Dermis blood vessel endothelial cell (primary cell): ENCODE results near the gene SMURF1. TPM values are rescaled to one million over a fixed set of nuclear protein-coding genes. Genes with fewer than 3 reads are reported as not detected.
A peak's percentile ranks its signal among the peaks of the same experiment; 100 is the strongest.
"Not testable (repeated sequence)": the region's sequence is repeated elsewhere in the genome, so short reads cannot be mapped to it uniquely, and the experiment has no call there.

Experiments used
- DNase-seq: peaks from one replicate; pipeline ENCODE4 v3.0.0; 2010
- total RNA-seq: library from RNA; depleted of rRNA; stranded (reverse); fragments of >200 nt; gene quantifications from 2 replicates; pipeline ENCODE4 v1.2.3, GENCODE V29; 2014

Gene SMURF1
- total RNA-seq, 1 donor from 2014 or later, result 18.9 TPM

DNA sequence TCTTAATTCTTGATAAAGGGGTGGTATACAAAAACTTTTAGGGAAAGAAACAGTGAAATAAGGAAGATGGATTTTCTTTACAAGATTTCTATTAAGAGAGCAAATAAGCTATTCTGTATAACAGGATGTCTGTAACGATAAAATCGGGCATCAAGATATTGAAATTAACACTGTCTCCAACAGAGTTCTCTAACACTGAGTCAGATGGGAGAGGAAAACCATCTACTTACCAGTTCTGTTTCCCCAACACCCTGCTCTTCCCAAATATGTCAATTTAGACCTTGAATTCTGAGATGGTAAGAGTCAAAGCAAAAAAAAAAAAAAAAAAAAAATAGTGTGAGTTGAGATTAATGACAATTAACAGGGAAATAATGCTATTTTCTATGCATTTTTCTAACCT is 23.0 kb downstream of the SMURF1 start:
- no peak for DNase-seq

DNA sequence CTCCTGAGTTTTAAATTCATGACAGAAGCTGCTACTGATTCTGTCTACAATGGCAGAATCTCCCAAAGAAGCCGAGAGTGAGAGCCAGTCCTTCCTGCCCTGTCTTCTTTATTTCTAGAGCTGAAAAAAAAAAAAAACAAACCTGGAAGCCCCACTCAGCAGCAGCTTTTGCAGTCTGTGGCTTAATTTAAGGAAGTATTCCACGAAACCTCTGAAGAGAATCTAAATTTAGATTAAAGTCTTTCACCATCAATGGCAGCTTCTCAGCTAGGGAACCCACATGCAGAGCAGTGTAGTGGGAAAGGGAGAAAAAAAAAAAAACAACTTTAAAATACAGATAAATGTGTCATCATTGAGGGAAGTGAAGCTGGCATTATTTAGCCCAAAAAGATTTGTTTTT is 23.4 kb downstream of the SMURF1 start:
- no peak for DNase-seq

DNA sequence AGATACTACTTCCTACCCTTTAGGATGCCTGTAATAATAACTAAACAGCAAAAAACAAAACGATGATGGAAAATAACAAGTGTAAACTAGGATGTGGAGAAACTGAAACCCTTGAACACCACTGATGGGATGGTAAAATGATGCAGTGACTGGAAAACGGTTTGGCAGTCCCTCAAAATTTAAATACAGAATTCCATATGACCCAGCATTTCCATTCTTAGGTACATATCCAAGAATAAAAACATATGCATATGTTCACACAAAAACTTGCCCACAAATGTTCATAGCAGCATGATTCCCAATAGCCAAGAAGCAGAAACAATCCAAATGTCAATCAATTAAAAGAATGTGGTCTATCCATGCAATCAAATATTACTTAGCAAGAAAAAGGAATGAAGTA is 25.8 kb downstream of the SMURF1 start:
- no peak for DNase-seq

DNA sequence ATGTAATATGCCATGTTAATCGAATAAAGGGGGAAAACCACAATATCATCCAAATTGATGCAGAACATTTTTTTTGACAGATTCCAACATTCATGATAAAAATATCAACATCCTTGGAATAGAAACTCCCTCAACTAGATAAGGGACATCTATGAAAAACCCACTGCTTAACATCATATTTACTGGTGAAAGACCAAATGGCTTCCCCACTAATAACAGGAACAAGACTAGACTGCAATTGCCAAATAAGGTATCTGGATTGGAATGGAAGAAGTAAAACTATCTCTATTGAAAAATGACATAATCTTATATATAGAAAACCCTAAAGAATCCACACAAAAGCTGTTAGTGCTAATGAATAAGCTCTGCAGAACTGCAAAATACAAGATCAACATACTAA is 27.8 kb downstream of the SMURF1 start:
- no peak for DNase-seq

DNA sequence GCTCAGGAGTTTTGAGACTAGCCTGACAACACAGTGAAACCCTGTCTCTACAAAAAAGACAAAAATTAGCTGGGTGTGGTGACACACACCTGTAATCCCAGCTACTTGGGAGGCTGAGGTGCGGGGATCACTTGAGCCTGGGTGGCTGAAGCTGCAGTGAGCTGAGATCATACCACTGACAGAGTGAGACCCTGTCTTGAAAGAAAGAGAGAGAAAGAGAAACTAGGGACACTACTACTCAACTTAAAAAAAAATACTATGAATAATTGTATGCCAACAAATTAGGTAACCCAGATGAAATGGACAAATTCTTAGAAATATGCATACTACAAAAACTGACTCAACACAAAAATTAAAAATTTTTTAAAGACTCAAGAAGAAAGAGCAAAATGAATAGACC is 28.5 kb downstream of the SMURF1 start:
- no peak for DNase-seq

DNA sequence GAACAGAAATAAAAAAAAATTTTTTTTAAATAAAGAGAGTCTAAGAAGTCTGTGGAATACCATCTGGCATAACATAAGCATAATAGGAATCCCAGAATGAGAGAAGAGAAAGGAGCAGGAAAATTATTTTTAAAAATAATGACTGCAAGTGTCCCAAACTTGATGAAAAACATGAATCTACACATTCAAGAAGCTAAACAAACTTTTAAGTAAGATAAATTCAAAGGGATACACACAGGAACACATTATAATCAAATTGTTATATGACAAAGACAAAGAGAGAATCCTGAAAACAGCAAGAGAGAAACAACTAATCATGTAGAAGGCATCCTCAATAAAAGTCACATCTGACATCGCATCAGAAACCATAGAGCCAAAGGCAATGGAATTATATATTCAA is 30.9 kb downstream of the SMURF1 start:
- no peak for DNase-seq

DNA sequence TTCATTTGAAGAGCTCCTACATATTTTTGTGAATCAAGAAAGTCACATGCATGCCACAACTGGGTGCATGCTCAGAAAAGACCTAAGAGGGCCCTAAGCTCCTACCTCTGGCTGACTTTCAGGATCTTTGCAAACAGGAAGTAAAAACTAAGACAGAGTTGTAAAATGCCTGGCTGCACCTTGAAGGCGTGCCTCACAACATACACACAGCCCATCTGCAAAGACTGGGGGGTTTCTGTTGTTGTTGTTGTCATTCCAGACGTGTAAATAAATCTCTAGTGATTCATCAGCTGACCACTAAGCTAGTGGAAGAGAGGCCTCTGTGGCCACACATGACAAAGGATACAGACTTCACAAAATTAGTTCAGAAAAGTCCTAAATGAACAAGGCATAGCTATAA is 31.8 kb downstream of the SMURF1 start:
- DNase-seq, result no peak

DNA sequence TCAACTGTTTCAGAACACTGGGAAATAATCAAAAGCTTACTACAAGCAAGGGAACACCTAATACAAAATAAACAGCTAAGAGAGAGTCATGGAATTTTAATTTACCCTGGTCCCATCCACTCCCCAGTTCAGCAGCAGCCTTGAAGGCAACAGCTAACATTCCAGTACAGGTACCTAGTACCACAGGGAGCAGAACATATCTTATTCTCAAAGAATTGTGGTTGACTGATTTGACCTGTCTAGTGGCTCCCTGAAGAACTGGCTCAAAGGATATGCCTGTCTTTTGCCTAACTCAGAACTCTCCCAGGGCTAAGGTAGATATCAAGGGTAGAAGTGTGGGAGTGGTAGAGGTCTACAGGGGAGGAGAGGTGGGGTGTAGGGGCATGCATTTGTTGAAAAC is 32.3 kb downstream of the SMURF1 start:
- DNase-seq, result no peak

DNA sequence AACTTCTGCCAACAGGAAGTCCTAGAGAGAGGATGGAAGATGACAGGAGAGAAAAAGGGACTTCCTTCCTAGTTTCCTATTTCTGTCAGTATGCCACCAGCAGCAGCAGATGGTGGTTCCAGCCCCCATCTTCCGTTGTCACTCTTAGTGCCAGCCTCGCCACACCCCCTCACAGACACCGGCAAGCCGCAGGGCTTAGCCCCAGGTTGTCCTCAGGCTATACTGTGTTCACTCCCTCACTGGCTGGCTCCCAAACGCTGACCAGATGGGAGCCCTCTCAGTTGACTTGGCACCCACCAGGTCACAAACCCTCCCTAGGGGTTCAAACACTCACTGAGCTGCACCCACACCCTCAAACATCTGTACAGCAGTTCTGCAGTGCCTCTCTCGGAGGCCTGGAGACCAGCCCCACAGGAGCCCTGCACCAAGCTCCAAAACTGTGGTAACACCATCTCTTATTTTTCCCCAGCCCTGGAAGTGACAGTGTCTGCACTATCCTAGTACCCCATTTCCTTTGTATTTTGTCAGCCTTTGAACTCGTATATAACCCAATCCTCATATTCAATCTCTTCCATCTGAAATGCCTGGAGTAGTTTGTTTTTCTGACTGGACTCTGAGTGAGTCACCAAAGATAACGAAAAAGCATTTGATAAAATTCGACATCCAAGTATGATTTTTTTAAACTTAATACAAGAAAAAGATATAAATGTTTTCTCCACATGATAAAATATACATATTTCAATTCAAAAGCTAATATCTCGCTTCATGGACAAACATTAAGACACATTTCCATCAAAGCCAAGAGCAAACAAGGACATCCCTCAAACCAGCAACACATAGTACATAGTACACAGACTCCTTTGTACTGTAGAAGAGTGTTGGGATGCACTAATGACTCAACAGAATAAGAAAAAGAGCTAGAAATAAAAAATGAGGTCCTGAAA is 34.5 kb downstream of the SMURF1 start:
- DNase-seq, result no peak

DNA sequence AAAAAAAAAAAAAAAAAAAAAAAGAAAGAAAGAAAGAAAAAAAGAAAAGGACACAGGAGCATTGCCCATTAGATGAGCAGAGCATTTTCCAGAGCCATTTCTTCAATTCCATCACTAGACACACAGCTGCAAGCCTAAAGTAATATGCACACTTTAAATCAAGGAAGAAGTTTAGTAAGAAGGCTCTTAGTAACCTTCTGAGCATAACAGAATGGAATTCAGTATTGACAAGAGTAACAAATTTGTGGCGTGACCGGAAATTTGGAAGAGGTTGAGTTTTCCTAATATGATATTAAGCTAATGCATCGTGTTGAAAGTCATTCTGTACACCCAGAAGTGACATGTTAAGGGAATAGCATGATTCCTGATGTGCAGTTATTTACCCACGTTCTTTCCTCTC is 35.3 kb downstream of the SMURF1 start:
- DNase-seq, result no peak

DNA sequence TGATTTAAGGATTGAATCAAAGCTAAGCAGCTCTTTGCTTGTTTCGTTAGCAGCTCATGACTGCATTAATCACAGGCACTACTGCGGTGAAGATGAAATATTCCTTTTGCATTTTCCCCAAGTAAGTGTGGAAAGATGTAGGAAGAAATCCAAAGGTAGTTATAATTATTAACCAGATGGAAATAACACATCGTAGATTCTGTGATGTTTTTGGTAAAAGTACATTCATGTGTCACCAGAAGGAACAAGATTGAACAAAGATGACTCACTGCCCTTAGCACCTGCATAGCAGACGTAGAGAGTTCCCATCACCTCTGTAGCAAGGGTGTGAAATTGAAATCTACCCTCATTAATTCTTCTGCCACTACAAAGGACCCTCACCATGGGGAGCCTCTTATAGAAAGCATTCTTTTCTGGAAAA is 37.1 kb downstream of the SMURF1 start:
- DNase-seq, result peak; percentile 49

DNA sequence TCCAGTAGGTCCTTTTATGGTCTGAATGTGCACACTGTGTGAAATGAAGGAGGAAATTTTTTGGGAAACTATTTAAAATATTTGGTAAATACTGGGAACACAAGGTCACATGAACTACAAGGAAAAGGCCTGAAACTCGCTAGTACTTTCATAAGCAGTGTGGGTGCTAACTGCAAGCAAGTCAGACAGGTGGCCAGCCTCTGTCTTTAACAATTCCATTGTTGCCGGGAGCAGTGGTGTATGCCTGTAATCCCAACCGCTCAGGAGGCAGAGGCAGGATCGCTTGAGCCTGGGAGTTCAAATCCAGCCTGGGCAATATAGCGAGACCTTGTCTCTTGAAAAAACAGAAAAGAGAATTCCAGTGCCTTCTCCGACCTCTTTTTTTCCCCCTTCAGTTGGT is 37.5 kb downstream of the SMURF1 start:
- no peak for DNase-seq

DNA sequence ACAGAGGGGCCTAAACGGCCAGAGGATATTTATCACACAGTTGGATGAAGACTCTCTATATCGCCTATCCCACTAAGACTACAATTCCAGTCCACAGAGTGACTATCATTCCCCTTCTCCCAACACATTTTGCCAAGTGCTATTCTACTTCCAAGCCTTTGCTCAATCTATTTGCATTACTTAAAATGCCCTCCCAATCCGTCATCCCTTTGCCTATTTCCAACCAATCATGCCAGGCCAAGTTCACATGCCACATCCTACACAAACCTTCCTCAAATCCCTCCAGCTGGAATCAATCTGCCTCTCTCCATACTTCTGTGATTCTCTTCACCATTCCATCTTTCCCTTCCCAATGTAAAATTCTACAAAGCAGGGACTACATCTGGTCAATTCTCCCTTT is 38.2 kb downstream of the SMURF1 start:
- DNase-seq, result no peak

DNA sequence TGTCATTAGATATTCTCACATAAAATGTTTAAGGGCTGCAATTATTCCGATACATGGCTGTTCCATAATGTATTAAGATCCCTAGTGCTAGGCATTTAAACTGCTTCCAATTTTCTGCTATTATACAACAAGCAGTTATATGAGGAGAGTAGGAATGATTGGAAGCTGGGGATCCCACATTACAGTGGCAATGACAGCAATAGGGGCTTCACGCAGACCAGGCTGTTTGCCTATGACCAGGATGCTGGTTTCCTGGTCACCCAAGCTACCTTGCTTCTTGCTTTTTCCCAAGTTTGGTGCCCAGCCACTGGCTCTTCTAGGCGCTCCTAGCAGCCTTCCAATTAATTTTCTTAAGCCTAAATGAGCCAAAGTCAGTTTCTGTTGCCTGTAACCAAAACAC is 39.3 kb downstream of the SMURF1 start:
- no peak for DNase-seq

DNA sequence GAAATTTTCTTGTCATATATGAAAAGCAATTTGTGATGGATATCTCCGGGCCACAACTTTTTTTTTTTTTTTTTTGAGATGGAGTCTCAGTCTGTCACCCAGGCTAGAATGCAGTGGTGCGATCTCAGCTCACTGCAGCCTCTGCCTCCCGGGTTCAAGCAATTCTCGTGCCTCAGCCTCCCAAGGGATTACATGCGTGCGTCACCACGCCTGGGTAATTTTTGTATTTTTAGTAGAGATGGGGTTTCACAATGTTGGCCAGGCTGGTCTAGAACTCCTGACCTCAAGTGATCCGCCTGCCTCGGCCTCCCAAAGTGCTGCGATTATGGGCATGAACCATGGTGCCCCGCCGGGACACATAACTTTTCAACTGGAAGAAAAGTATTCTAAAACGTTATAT is 40.1 kb downstream of the SMURF1 start:
- DNase-seq, result not testable (repeated sequence)

DNA sequence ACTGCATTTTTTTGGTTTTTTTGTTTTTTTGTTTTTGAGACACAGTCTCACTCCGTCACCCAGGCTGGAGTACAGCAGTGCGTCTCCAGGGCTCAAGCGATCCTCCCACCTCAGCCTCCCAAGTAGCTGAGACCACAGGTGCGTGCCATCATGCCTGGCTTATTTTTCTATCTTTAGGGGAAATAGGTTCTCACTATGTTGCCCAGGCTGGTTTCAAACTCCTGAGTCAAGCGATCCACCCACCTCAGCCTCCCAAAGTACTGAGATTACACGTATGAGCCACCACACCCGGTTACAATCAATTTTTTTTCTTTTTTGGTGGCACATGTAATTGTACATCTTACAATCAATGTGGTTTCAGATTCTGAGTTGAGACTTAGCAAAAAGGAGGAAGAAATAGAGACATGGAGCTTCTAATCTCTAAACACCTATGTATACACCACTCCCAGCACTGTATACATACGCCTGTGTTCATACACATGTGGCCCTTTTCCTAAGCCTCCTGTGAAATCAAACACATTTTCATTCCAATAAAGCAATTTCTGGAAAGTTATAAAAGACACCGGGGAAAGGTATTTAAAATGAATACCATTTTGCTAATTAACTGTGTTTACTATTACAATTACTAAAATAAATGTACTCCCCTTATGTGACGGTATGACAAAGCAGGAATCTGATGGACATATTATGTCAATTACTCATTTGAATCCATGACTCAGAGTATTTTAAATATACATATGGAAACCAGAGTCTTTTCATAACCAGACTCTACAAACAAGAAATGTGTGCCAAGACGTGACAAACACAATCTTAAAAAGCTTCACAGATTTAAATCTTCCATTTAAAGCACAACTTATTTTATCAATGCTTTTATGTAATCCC is 40.9 kb downstream of the SMURF1 start:
- DNase-seq, result peak; percentile 48

DNA sequence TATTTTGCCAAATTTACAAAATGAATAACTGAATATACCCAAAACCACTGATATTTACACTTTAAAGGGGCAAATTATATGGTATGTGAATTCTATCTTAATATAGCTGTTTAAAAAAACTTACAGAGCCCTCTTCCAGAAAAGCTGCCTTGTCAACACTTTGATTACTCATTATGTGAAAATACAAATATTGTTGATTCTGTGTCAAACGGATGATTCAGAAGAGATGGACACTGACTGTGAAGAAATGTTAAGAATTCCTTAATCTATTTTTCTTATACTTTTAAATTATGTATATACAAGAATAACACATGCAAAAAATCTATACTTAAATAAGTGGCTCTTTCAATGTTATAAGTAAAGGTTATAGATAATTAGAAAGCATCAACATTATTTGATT is 41.5 kb downstream of the SMURF1 start:
- no peak for DNase-seq

DNA sequence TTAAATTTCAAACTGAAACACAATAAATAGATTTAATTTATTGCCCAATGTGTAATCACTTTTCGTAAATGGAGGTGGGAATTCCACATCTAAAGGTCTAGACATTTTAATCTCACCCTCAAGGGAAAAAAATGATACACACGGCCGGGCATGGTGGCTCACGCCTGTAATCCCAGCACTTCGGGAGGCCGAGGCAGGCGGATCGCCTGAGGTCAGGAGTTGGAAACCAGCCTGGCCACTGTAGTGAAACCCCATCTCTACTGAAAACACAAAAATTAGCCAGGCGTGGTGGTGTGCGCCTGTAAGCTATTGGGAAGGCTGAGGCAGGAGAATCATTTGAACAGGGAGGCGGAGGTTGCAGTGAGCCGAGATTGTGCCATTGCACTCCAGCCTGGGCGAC is 42.4 kb downstream of the SMURF1 start:
- not testable (repeated sequence) for DNase-seq

DNA sequence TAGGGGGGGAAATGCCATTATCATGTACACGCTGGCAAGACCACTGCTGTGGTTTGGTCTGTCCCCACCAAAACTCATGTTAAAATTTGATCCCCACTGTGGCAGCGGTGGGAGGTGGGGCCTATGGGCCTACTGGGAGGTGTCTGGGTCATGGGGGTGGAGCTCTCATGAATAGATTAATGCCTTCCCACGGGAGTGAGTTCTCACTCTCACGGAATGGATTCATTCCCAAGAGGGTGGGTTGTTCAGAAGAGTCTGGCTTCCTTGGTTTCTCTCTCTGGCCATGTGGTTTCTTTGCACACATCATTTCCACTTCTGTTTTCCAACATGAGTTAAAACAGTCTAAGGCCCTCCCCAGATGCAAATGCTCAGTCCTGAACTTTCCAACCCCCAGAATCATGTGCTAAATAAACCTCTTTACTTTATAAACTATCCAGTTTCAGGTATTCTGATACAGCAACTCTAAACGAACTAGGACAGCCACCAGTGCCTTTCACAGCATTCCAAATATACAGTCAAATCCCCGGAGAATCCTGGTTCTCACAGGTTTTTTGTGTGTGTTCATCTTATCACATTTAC is 44.3 kb downstream of the SMURF1 start:
- DNase-seq, result no peak

DNA sequence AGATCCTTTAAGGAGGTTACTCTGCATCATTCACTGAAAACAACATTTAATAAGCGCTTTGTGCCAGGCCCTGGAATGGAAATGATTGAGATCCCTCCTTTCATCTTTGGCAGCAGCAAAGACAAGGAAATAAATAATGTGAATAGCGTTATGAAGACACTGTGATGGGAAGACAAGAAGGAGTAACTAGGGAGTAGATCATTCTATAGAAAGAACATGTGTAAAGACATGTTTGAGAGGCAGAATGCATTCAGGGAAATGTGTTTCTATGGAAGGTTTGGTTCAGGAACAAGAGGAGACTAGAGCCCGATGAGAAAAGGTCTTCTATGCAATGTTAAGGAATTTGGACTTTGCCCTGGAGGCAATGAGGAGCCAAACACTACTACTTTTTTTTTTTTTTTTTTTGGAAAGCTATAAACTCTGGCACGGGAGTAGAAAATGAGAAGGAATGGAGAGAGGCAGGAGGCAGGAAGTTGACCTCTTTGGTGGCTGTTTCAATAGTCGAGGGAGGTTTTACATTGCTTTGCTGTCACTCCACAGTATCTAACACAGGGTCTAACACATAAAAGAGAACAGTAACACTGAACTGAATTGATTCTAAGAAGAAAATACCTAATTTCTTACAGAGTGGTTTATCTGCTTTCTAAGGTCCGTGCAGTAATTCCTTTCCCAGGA is 44.9 kb downstream of the SMURF1 start:
- no peak for DNase-seq

DNA sequence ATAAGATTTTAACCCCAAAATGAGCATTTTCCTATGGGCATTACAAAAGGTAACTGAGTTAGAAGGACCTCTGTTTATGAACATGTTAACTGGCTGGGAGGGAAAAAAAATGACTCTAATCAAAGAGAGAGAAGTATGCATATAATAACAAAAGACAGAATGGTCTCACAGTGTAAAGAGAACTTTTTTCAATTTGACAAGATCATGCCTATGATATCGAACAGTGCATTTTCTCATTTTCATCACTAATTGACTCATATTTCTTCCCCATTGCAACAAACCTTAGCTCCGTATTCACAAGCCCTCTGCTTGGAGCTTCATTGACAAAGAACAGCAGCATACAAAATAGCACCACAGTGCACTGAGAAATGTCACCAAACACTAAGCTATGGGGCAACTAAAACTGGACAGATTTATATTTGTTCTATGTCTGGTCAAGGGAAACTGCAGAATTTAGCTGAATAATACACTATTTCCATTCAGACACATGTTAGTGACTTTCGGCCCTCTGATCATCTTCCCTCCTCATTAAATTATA is 45.6 kb downstream of the SMURF1 start:
- no peak for DNase-seq

DNA sequence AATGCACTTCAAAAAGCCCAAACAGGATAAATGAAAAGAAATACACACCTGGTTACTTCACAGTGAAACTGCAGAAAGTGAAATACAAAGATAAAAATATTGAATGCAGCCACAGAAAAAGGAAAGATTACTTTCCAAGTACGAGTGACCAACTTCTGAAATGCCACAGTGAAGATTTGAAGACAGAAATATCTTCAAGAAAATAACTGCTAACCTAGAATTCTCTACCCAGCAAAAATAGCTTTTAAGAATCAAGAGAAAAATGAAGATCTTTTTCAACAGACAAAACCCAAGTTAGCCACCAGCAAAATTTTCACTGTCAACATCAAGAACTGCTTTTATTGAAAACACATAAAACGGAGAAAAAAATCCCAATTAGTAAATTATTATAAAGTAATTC is 46.2 kb downstream of the SMURF1 start:
- no peak for DNase-seq
